Activated naive CD4-positive, alpha-beta T cell treated with anti-CD3 and anti-CD28 coated beads, Interleukin-2, amount 10 ng/mL, durations not matched to agents 7 days and 5 days (primary cell): ENCODE data around the gene GRIK4.
"Not testable (repeated sequence)": the region's sequence is repeated elsewhere in the genome, so short reads cannot be mapped to it uniquely, and the experiment has no call there.

Experiments used
- CTCF ChIA-PET: fragments of 350-600 bp; sonication (Branson Sonifier 250); formaldehyde crosslinking; loops from one replicate; lab custom pipeline; 2021; ENCODE audit warnings: antibody characterized with exemption; lab: Charles Lee
- DNase-seq: peaks from one replicate; pipeline ENCODE4 v3.0.0-alpha.2; 2020
- H3K27ac Mint-ChIP-seq: one replicate; pipeline ENCODE4 v1.8.0; 2021; ENCODE audit warnings: mild to moderate bottlenecking, moderate library complexity, mixed read lengths
- H3K27me3 Mint-ChIP-seq: one replicate; pipeline ENCODE4 v1.8.0; 2021; ENCODE audit warnings: mild to moderate bottlenecking, mixed read lengths
- H3K36me3 Mint-ChIP-seq: one replicate; pipeline ENCODE4 v1.8.0; 2021; ENCODE audit warnings: mixed read lengths
- H3K4me1 Mint-ChIP-seq: one replicate; pipeline ENCODE4 v1.8.0; 2021; ENCODE audit warnings: mixed read lengths
- H3K4me3 Mint-ChIP-seq: one replicate; pipeline ENCODE4 v1.8.0; 2021; ENCODE audit warnings: mild to moderate bottlenecking, moderate library complexity, mixed read lengths
- H3K9me3 Mint-ChIP-seq: one replicate; pipeline ENCODE4 v1.8.0; 2021; ENCODE audit warnings: mixed read lengths

Gene GRIK4

DNA sequence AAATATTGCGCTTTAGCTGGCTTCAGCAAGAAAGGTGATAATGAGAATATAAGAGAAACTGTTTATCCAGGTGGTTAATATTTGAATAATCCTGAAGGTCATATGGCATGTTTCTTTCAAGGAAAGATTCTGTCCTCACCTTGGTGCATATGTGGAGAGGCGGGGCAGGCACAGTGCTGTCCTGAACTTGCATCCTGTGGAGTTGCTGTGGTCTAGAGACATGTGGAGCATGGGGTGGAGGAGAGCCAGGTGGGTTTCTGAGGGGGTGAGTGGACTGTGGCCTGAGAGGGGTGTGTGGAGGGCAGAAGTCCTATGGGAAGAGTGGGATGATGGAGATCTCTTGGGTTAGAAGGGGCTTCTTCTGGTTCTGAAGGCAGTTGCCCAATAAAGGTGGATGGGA is 65.5 kb downstream of the GRIK4 start:
- Mint-ChIP-seq H3K36me3 (no peaks in the 10 kb centered on the region), H3K9me3 (no peaks in the 10 kb centered on the region), H3K4me3 (no peak overlapping the region), H3K4me1 (no peaks in the 10 kb centered on the region), H3K27me3 (peaks cover 19% of the 10 kb centered on the region), H3K27ac (no peak overlapping the region)
- no peak for DNase-seq
- CTCF ChIA-PET, result no interaction called here

DNA sequence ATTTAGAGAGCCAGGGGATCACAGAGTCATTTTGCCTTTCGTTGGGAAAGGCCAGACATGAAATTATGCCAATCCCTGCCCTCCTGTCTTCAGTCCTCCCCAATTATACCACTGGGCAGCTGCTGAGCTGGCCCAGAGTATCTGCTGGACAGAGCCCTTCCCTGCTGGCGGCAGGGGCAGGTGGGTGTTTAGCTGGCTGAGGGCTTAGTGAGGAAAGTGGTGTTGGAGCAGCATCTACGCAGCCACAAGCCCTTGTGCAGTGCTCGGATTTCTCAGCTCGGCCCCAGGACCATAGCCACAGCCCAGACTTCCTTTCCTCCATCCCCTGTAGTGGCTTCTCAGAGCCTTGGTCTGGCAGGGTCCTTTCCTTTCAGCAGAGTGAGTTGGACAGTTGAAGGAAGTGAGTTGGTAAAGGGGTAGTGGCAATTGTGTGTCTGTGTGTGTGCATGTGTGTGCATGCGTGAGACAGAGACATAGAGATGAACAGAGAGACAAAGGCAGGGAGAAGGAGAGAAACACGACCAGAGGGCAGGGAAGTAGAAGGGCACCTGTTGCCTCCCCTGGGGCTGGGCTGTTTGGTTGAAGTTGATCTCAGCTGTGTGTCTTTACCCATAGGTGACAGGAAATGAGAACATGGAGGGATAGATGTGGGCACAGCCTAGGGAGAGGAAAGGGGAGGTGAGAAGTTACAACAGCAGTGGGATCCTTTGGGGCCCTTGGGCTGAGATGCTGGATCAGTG is 66.2 kb downstream of the GRIK4 start:
- Mint-ChIP-seq H3K27ac (no peak overlapping the region), H3K4me1 (no peaks in the 10 kb centered on the region), H3K4me3 (no peak overlapping the region), H3K9me3 (no peaks in the 10 kb centered on the region), H3K36me3 (no peaks in the 10 kb centered on the region), H3K27me3 (peaks cover 19% of the 10 kb centered on the region)
- no peak for DNase-seq
- CTCF ChIA-PET, result no interaction called here

DNA sequence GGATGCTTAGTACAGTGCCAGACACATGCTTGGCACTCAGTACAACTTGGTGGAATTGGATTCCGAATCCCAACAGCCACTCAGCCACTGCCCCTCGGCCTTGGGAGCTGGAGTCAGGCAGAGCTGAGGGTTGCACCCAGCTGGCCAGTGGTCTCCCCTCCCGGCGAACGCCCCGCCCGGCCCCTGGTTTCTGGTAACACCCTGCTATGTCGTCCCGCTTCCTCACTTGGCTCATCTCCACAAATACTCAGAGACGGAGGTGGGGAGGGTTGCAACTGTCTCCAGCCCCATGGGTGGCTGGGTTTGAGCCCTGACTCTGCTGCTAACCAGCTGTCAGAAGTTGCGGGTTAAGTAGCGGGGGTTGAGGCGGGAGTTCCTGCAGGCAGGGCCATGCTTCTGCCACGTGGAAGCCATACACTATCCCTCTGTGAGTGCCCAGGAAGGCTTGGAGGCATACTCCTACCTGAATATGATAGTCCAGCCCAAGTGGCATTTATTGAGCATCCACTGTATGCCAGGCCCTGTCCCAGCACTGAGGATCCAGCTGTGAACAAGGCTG is 67.1 kb downstream of the GRIK4 start:
- no peaks in the 10 kb centered on the region for H3K36me3 Mint-ChIP-seq
- no peak overlapping the region for H3K27ac Mint-ChIP-seq
- no peak overlapping the region for H3K4me3 Mint-ChIP-seq
- no peaks in the 10 kb centered on the region for H3K4me1 Mint-ChIP-seq
- CTCF ChIA-PET, result no interaction called here
- H3K27me3 Mint-ChIP-seq, result peaks cover 14% of the 10 kb centered on the region
- no peaks in the 10 kb centered on the region for H3K9me3 Mint-ChIP-seq
- DNase-seq, result no peak

DNA sequence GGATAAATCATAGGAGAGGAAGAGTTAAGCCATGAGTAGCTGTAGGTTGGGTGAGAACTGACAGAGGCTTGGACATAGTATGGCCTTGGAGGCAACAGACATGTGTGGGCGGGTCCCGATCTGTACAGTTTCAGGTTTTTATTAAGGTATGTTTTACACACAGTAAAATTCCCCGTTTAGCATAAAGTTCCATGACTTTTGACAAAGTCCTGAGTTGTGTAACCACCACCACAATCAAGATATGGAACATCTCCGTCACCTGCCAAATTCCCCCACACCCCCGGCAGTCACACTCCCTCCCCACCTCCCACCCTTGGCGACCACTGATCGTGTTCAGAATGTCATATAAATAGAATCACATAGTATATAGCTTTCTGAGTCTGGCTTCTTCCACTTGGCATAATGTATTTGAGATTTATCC is 68.1 kb downstream of the GRIK4 start:
- no peaks in the 10 kb centered on the region for H3K9me3 Mint-ChIP-seq
- H3K4me1 Mint-ChIP-seq, result no peaks in the 10 kb centered on the region
- no peak for DNase-seq
- peaks cover 13% of the 10 kb centered on the region for H3K27me3 Mint-ChIP-seq
- no peak overlapping the region for H3K27ac Mint-ChIP-seq
- no peaks in the 10 kb centered on the region for H3K36me3 Mint-ChIP-seq
- no peak overlapping the region for H3K4me3 Mint-ChIP-seq
- CTCF ChIA-PET, result no interaction called here

DNA sequence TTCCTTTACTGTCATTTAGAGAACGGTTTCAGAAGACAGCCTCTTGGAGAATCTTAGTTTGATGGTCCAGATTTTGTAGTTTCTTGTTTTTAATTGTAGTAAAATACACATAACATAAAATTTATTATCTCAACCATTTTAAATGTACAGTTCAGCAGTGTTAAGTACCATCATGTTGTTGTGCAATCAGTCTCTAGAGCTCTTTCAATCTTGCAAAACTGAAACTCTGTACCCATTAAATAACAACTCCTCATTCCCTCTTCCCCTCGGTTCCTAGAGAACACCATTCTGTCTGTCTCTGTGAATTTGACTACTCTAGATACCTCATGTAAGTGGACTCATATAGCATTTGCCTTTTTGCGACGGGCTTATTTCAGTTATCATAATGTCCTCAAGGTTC is 69.8 kb downstream of the GRIK4 start:
- H3K27me3 Mint-ChIP-seq, result peaks cover 15% of the 10 kb centered on the region
- H3K4me1 Mint-ChIP-seq, result no peaks in the 10 kb centered on the region
- no peak for DNase-seq
- no peaks in the 10 kb centered on the region for H3K9me3 Mint-ChIP-seq
- CTCF ChIA-PET, result no interaction called here
- H3K27ac Mint-ChIP-seq, result no peak overlapping the region
- H3K4me3 Mint-ChIP-seq, result no peak overlapping the region
- no peaks in the 10 kb centered on the region for H3K36me3 Mint-ChIP-seq

DNA sequence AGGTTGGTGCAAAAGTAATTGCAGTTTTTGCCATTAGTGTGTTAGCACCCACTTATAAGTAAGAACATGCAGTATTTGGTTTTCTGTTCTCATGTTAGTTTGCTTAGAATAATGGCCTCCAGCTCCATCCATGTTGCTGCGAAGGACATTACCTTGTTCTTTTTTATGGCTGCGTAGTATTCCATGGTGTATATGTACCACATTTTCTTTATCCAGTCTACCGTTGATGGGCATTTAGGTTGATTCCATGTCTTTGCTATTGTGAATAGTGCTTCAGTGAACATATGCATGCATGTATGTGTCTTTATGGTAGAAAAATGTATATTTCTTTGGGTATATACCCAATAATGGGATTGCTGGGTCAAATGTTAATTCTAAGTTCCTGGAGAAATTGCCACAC is 71.0 kb downstream of the GRIK4 start:
- H3K36me3 Mint-ChIP-seq, H3K4me3 Mint-ChIP-seq, H3K27ac Mint-ChIP-seq, H3K9me3 Mint-ChIP-seq, DNase-seq, CTCF ChIA-PET, H3K4me1 Mint-ChIP-seq: not testable (repeated sequence)
- peaks cover 12% of the 10 kb centered on the region for H3K27me3 Mint-ChIP-seq

DNA sequence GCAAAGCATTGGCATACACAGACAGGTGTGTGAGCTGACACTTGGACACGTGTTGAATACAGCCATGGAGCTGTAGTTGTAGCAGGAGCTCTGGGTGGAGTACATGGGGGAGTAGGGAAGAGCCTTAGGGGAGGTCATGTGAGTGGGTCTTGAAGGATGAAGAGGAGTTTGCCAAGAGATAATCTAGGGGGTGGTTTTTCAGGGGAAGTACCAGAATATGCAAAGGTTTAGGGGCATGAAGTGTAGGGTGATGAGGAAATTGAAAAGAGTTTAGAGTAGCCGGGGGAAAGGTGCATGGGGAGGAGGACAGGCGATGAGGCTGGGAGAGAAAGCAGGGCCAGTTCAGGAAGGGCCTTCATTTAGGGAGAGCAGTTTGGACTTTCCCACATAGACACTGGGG is 74.5 kb downstream of the GRIK4 start:
- Mint-ChIP-seq H3K36me3 (no peaks in the 10 kb centered on the region), H3K27ac (no peak overlapping the region), H3K4me3 (no peak overlapping the region), H3K27me3 (peaks cover 8% of the 10 kb centered on the region), H3K4me1 (no peaks in the 10 kb centered on the region), H3K9me3 (no peaks in the 10 kb centered on the region)
- CTCF ChIA-PET, result no interaction called here
- no peak for DNase-seq

DNA sequence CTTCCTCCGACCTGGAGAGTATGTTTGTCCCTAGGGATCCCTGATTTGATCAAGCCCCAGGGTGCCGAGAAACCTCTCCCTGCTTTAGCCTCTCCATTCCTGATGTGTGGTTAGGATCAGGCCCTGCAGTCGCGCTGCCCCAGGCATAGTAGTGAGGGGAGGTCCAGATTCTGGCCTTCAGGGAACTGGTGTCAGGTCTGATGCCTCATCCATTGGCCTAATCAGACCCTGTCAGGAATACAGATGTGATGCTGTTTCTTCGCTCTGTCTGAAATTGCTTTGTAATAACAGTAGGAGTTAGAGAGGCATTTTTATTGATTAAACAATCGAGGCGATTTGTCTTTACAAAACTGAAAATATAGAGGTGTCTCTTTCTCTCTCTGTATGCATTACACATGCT is 75.2 kb downstream of the GRIK4 start:
- H3K9me3 Mint-ChIP-seq, result no peaks in the 10 kb centered on the region
- CTCF ChIA-PET, result no interaction called here

DNA sequence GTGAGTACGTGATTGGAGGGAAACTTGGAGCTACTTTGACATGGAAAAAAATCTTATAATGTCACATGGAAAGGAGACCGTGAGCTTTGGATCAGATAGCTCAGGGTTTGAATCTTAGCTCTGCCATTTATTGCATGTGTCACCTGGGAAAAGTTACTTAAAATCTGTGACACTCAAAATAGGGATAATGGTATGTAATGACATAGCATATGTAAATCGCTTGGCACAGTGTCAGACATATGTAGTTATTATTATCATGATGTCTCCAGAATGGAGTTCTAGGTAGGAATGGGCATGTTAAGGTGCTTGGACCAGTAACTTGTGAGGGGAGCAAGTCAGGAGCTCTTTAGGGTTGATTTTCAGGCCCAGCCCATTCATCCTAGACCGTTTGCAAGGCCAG is 75.8 kb downstream of the GRIK4 start:
- H3K27me3 Mint-ChIP-seq, result peaks cover 11% of the 10 kb centered on the region
- CTCF ChIA-PET, result no interaction called here
- no peaks in the 10 kb centered on the region for H3K4me1 Mint-ChIP-seq
- no peak for DNase-seq
- H3K4me3 Mint-ChIP-seq, result no peak overlapping the region
- H3K36me3 Mint-ChIP-seq, result no peaks in the 10 kb centered on the region
- H3K9me3 Mint-ChIP-seq, result no peaks in the 10 kb centered on the region
- no peak overlapping the region for H3K27ac Mint-ChIP-seq

More for the DNA sequence above, 75.2 kb downstream of the GRIK4 start:
- no peak for DNase-seq
- Mint-ChIP-seq H3K27me3 (peaks cover 8% of the 10 kb centered on the region), H3K4me1 (no peaks in the 10 kb centered on the region), H3K27ac (no peak overlapping the region), H3K4me3 (no peak overlapping the region), H3K36me3 (no peaks in the 10 kb centered on the region)

DNA sequence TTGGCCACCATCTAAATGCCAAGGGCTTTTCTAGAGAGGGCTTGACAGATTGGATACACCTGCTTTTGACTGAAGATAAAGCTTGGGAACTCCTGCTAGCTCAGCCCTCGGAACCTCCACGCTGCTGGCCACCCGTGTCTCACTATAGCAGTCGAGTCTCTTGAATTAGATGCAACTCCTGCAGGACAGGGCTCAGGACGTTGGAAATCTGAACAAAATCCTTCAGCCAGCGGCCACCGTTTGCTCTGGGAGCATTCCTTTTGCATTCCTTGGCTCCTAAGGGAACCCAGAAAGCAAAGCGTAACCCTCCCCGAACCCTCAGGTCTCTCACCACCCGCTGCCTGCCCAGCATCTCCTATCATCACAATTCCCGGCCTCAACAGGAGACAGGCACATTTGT is 77.8 kb downstream of the GRIK4 start:
- DNase-seq, result no peak
- H3K36me3 Mint-ChIP-seq, result no peaks in the 10 kb centered on the region
- no peak overlapping the region for H3K27ac Mint-ChIP-seq
- H3K9me3 Mint-ChIP-seq, result no peaks in the 10 kb centered on the region
- CTCF ChIA-PET, result no interaction called here
- H3K4me3 Mint-ChIP-seq, result no peak overlapping the region
- H3K27me3 Mint-ChIP-seq, result peaks cover 15% of the 10 kb centered on the region
- H3K4me1 Mint-ChIP-seq, result no peaks in the 10 kb centered on the region

DNA sequence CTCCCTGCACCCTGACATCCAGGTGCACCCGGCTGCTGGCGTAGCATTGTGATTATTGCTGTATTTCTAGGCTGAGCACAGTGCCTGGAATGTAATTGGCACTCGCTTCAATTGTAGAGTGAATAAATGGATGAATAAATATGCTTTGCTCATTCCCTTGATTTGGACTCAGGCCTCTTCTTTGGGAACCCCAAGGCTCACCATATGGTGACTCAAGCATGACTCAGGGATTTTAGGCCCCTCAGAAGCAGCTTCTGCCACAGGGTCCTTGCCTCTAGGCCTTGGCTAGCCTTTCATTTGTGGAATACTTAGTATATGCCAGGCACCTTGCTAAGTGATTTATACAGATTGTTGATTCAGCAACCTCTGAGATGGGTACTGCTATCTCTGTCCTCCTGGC is 78.9 kb downstream of the GRIK4 start:
- Mint-ChIP-seq H3K36me3 (no peaks in the 10 kb centered on the region), H3K9me3 (no peaks in the 10 kb centered on the region), H3K27ac (no peak overlapping the region), H3K27me3 (peaks cover 15% of the 10 kb centered on the region), H3K4me3 (no peak overlapping the region), H3K4me1 (no peaks in the 10 kb centered on the region)
- CTCF ChIA-PET, result no interaction called here
- DNase-seq, result no peak

DNA sequence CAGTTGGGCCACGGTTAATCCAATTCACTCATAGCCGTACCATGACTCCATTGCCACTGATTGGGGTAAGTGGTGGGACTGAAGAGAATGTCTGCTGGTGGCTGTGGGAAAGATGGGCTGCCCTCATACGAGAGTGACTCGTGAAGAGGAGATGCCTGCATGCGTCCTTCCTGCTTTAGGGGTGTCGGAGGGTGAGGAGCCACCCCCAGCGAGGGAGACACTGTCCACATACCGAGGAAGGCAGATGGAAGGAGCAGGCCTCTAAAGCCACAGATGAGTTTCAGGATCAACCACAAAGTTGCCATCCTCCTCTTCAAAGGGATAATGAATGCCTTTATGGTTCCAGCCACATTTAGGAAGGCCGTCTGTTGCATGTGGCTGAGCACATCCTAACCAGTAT is 83.2 kb downstream of the GRIK4 start:
- H3K9me3 Mint-ChIP-seq, result no peaks in the 10 kb centered on the region
- H3K27ac Mint-ChIP-seq, result no peak overlapping the region
- no peak for DNase-seq
- CTCF ChIA-PET, result no interaction called here
- H3K4me3 Mint-ChIP-seq, result no peak overlapping the region
- H3K4me1 Mint-ChIP-seq, result no peaks in the 10 kb centered on the region
- peaks cover 11% of the 10 kb centered on the region for H3K27me3 Mint-ChIP-seq
- no peaks in the 10 kb centered on the region for H3K36me3 Mint-ChIP-seq

DNA sequence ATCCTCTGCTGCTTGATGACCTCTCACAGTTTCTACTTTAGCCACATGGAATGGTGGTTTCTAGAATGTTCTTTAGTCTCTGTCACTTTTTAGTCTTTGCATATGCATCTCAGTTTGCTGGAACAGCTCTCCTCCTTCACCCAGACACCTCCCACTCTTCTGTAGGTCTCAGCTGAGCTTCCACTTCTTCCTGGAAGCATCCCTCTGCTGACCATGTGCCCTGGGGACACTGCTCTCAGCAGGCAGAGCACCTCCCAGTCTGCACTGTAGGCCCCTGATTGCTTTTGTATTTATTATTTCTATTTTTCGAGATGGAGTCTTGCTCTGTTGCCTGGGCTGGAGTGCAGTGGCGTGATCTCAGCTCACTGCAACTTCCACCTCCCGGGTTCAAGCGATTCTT is 84.0 kb downstream of the GRIK4 start:
- DNase-seq, result no peak
- no peaks in the 10 kb centered on the region for H3K4me1 Mint-ChIP-seq
- CTCF ChIA-PET, result no interaction called here
- no peak overlapping the region for H3K27ac Mint-ChIP-seq
- H3K9me3 Mint-ChIP-seq, result no peaks in the 10 kb centered on the region
- no peaks in the 10 kb centered on the region for H3K36me3 Mint-ChIP-seq
- H3K27me3 Mint-ChIP-seq, result peaks cover 15% of the 10 kb centered on the region
- H3K4me3 Mint-ChIP-seq, result no peak overlapping the region

DNA sequence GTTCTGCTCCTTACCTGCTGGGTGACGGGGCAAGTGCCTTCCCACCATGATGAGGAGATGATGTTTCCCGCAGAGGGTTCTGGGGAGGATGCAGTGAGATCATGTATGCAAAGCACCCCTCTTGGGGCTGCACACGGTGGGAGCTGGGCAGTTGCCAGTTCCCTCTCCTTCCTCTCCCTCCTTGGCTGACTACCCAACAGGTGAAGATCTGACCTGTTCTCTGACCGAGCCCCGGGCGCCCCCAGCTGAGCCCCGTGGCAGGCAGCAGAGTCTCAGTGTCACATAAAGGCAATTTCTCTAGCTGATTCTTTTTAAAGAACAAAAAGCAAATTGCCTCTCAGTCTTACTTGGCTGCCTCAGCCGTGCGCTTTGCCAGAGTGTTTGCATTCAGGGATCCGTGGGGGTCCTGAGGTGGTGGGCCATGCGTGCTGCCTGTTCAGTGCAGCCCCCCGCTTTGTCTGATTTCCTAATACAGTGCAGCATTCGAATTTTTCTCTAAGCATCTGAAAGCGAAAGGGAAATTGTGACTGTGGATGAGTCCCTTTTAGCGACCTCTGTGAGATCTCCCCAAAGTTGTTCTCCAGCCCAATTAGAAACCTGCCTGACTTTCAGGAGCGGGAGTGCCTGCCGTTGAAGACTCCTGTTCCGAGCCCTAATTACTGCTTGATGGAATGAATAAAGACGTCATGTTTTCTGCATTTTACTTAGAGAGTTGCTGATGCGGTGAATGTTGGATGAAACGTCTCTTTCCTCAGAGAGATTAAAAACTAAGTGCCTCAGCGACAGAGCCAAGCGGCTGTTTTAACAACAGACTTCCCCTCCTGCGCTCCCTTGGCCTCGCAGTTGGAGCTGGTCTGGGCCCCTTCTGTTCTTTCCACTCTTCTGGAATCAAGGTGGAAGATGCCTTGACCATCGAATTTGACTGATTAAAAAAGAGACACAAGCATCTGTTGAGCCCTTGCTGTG is 86.0 kb downstream of the GRIK4 start:
- Mint-ChIP-seq H3K27me3 (peaks cover 14% of the 10 kb centered on the region), H3K4me3 (no peak overlapping the region), H3K27ac (no peak overlapping the region), H3K4me1 (no peaks in the 10 kb centered on the region), H3K36me3 (no peaks in the 10 kb centered on the region), H3K9me3 (no peaks in the 10 kb centered on the region)
- CTCF ChIA-PET, result interaction anchor here (0.5 kb wide), 1 partner anchor 43 kb away, joined by 3 read pairs; no protein-coding TSS in a partner anchor
- no peak for DNase-seq
